ENCODE measurements around the gene NPAS3. TPM values are rescaled to one million over a fixed set of nuclear protein-coding genes. Genes with fewer than 3 reads are reported as not detected.

NPAS3 gene
- total RNA-seq, 2 experiments from 2014 or later = not detected

GRCh38 chr14:33805593-33805992 is 866.9 kb downstream of the NPAS3 start:
- no peaks in the 10 kb centered on the region for H3K9me2 ChIP-seq (ENCODE audit: insufficient read depth, low read length)
- CTCF ChIA-PET (ENCODE audit: unreplicated experiment) = interaction anchor here (1.0 kb wide), 1 partner anchor 1879 kb away, joined by 3 read pairs; no protein-coding TSS in a partner anchor
- H3K27ac ChIP-seq (ENCODE audit: low read depth, low read length, poor library complexity, severe bottlenecking) = no peak overlapping the region
- H3K4me2 ChIP-seq (ENCODE audit: low read length) = no peak overlapping the region
- no peak overlapping the region for H2AFZ ChIP-seq (ENCODE audit: low read length)
- H3K4me1 ChIP-seq (ENCODE audit: insufficient read depth, low read length, poor library complexity, severe bottlenecking) = no peaks in the 10 kb centered on the region
- POLR2A ChIA-PET = no interaction called here
- no peaks in the 10 kb centered on the region for H3K9me3 ChIP-seq (ENCODE audit: low read length)
- intact Hi-C loops (cut with micrococcal nuclease; ENCODE audit: unreplicated experiment) = no loop called here
- H3K36me3 ChIP-seq (ENCODE audit: insufficient read depth, low read length) = no peaks in the 10 kb centered on the region
- BruUV-seq (replicated peaks) = no TSS peak
- no peak overlapping the region for H3K4me3 ChIP-seq (ENCODE audit: low read depth, low read length, poor library complexity, severe bottlenecking)
- TF ChIP-seq EZH2phosphoT487 (IDR thresholded peaks at IDR 0.05; ENCODE audit: borderline replicate concordance, low read depth, low read length) = no peak
- H3K79me2 ChIP-seq (ENCODE audit: insufficient read depth, low read depth, low read length) = no peaks in the 10 kb centered on the region
- no peaks in the 10 kb centered on the region for H4K20me1 ChIP-seq (ENCODE audit: insufficient read depth, low read length)
- DNase-seq (ENCODE audit: low spot score) = no peak

DNA sequence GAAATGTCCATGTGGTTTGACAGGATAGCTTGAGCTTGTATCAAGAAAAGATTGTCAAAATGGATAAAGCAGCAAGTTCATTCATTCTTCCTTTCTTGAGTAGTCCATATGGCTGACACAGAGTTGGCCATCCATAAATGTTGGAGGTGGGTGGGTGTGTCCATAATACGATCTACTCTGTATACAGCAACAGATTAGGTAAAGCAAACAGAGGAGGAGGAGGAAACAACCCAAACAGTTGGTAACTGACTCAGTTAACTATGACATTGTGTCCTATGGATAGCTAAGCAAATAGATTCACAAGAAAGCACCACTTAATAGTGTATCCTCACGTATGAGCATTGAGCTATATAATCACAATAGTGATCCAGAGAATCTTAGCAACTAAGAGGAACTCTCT is 868.2 kb downstream of the NPAS3 start:
- Histone ChIP-seq H3K9me2 (ENCODE audit: insufficient read depth, low read length) (no peaks in the 10 kb centered on the region), H3K36me3 (ENCODE audit: insufficient read depth, low read length) (no peaks in the 10 kb centered on the region), H3K4me1 (ENCODE audit: insufficient read depth, low read length, poor library complexity, severe bottlenecking) (no peaks in the 10 kb centered on the region), H3K79me2 (ENCODE audit: insufficient read depth, low read depth, low read length) (no peaks in the 10 kb centered on the region), H4K20me1 (ENCODE audit: insufficient read depth, low read length) (no peaks in the 10 kb centered on the region), H3K27ac (ENCODE audit: low read depth, low read length, poor library complexity, severe bottlenecking) (no peak overlapping the region), H2AFZ (ENCODE audit: low read length) (no peak overlapping the region), H3K9me3 (ENCODE audit: low read length) (no peaks in the 10 kb centered on the region), H3K4me2 (ENCODE audit: low read length) (no peak overlapping the region), H3K4me3 (ENCODE audit: low read depth, low read length, poor library complexity, severe bottlenecking) (no peak overlapping the region)
- intact Hi-C loops (cut with micrococcal nuclease; ENCODE audit: unreplicated experiment) = no loop called here
- TF ChIP-seq EZH2phosphoT487 (IDR thresholded peaks at IDR 0.05; ENCODE audit: borderline replicate concordance, low read depth, low read length) = no peak
- TF ChIP-seq CTCF (conservative IDR thresholded peaks at IDR 0.05; ENCODE audit: low read length) = no peak
- POLR2A ChIA-PET = interaction anchor here (0.5 to 0.7 kb wide), 3 partner anchors 23 to 1194 kb away, joined by 3 to 8 read pairs (median 3); no protein-coding TSS in a partner anchor
- BruUV-seq (replicated peaks) = no TSS peak
- DNase-seq (ENCODE audit: low spot score) = no peak
- CTCF ChIA-PET (ENCODE audit: unreplicated experiment) = no interaction called here

- no peaks in the 10 kb centered on the region for H3K4me1 ChIP-seq (ENCODE audit: insufficient read depth, low read length, poor library complexity, severe bottlenecking)
Measured at GRCh38 chr14:33808187-33808586, 869.5 kb downstream of the NPAS3 start.

More at GRCh38 chr14:33808187-33808586, 869.5 kb downstream of the NPAS3 start:
- Histone ChIP-seq H3K4me3 (ENCODE audit: low read depth, low read length, poor library complexity, severe bottlenecking) (no peak overlapping the region), H3K9me2 (ENCODE audit: insufficient read depth, low read length) (no peaks in the 10 kb centered on the region), H2AFZ (ENCODE audit: low read length) (no peak overlapping the region), H3K4me2 (ENCODE audit: low read length) (no peak overlapping the region), H3K9me3 (ENCODE audit: low read length) (no peaks in the 10 kb centered on the region), H3K27ac (ENCODE audit: low read depth, low read length, poor library complexity, severe bottlenecking) (no peak overlapping the region), H3K36me3 (ENCODE audit: insufficient read depth, low read length) (no peaks in the 10 kb centered on the region), H4K20me1 (ENCODE audit: insufficient read depth, low read length) (no peaks in the 10 kb centered on the region), H3K79me2 (ENCODE audit: insufficient read depth, low read depth, low read length) (no peaks in the 10 kb centered on the region)
- no peak for DNase-seq (ENCODE audit: low spot score)
- TF ChIP-seq CTCF (conservative IDR thresholded peaks at IDR 0.05; ENCODE audit: low read length) (no peak), EZH2phosphoT487 (IDR thresholded peaks at IDR 0.05; ENCODE audit: borderline replicate concordance, low read depth, low read length) (no peak)
- POLR2A ChIA-PET = no interaction called here
- no TSS peak for BruUV-seq (replicated peaks)
- intact Hi-C loops (cut with micrococcal nuclease; ENCODE audit: unreplicated experiment) = no loop called here
- CTCF ChIA-PET (ENCODE audit: unreplicated experiment) = no interaction called here
